ENCODE results near the gene IMMP2L. TPM values are rescaled to one million over a fixed set of nuclear protein-coding genes. Genes with fewer than 3 reads are reported as not detected.

IMMP2L gene
- total RNA-seq, 2 donors from 2014 or later: 13.1 to 22.7 TPM

GRCh38 chr7:111080495-111081105, 481.7 kb downstream of the IMMP2L start:
- no peak overlapping the region for H3K27ac ChIP-seq
- H3K9me3 ChIP-seq: no peaks in the 10 kb centered on the region
- no peaks in the 10 kb centered on the region for H3K27me3 ChIP-seq (replicated peaks; ENCODE audit: insufficient read depth)
- no peak for DNase-seq (ENCODE audit: low spot score)
- peaks cover 0 to 15% of the 10 kb centered on the region in 2 donors for H3K4me1 ChIP-seq (ENCODE audit: control insufficient read depth in 1 of 2, low read depth in 2 of 2)
- H3K36me3 ChIP-seq: no peaks in the 10 kb centered on the region
- no peak overlapping the region for H3K4me3 ChIP-seq
- TF ChIP-seq, protein P1, sequence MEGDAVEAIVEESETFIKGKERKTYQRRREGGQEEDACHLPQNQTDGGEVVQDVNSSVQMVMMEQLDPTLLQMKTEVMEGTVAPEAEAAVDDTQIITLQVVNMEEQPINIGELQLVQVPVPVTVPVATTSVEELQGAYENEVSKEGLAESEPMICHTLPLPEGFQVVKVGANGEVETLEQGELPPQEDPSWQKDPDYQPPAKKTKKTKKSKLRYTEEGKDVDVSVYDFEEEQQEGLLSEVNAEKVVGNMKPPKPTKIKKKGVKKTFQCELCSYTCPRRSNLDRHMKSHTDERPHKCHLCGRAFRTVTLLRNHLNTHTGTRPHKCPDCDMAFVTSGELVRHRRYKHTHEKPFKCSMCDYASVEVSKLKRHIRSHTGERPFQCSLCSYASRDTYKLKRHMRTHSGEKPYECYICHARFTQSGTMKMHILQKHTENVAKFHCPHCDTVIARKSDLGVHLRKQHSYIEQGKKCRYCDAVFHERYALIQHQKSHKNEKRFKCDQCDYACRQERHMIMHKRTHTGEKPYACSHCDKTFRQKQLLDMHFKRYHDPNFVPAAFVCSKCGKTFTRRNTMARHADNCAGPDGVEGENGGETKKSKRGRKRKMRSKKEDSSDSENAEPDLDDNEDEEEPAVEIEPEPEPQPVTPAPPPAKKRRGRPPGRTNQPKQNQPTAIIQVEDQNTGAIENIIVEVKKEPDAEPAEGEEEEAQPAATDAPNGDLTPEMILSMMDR (IDR thresholded peaks at IDR 0.05): no peak
- no peak for ATAC-seq (ENCODE audit: insufficient number of reproducible peaks, low FRiP score, low read depth)

DNA sequence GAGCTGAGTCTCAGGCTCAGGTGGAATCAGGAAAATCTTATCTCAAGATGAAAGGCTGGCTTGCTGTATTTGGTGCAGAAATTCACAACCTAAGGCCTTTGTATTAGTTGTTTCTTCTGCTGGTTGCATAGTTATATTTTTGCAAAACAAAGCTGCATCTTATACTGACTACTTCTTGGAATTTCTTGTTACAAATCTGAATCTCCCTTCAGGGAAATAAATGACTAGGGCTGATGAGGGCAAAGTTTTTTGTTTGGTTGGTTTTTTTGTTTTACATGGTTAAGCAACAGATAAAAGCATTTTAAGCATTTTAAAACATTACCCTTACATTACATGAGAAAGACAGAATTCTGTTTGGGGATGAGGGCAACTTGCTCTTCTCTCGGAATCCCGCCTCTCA, 485.3 kb downstream of the IMMP2L start:
- H3K4me1 ChIP-seq (ENCODE audit: control insufficient read depth in 1 of 2, low read depth in 2 of 2): peaks cover 5 to 13% of the 10 kb centered on the region in 2 donors
- no peaks in the 10 kb centered on the region for H3K36me3 ChIP-seq
- H3K27me3 ChIP-seq (replicated peaks; ENCODE audit: insufficient read depth): no peaks in the 10 kb centered on the region
- no peaks in the 10 kb centered on the region for H3K9me3 ChIP-seq
- H3K4me3 ChIP-seq: no peak overlapping the region
- no peak overlapping the region for H3K27ac ChIP-seq
- TF ChIP-seq, protein P1 (IDR thresholded peaks at IDR 0.05): no peak
- ATAC-seq (ENCODE audit: insufficient number of reproducible peaks, low FRiP score, low read depth) (no peak), DNase-seq (ENCODE audit: low spot score) (no peak)

- Histone ChIP-seq H3K4me1 (ENCODE audit: control insufficient read depth in 1 of 2, low read depth in 2 of 2) (peaks cover 5% of the 10 kb centered on the region in 2 donors), H3K27ac (no peak overlapping the region), H3K4me3 (no peak overlapping the region), H3K27me3 (replicated peaks; ENCODE audit: insufficient read depth) (no peaks in the 10 kb centered on the region), H3K9me3 (no peaks in the 10 kb centered on the region), H3K36me3 (no peaks in the 10 kb centered on the region)
- DNase-seq (ENCODE audit: low spot score) (no peak), ATAC-seq (ENCODE audit: insufficient number of reproducible peaks, low FRiP score, low read depth) (no peak)
- TF ChIP-seq, protein P1 (IDR thresholded peaks at IDR 0.05): no peak
Observed at GRCh38 chr7:111076205-111076604, 486.1 kb downstream of the IMMP2L start.

DNA sequence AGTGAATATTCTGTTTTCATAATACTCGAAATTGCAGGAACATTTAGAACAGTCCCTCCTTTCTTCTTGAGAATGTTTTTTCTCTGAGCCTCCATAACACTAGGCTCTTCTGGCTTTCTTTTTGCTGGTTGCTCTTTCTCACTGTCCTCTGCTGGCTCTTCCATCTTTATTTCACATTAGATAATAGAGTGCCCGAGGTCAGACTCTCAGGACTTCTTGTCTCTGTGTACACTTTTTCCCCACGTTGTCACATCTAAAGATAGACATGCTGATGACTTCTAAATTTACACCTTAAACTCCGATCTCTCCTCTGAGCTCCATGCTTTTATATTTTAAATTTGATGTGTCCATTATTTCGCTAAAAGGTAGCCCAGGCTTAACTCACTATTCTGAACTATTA, 486.8 kb downstream of the IMMP2L start:
- TF ChIP-seq, protein P1 (IDR thresholded peaks at IDR 0.05): no peak
- no peaks in the 10 kb centered on the region for H3K27me3 ChIP-seq (replicated peaks; ENCODE audit: insufficient read depth)
- ATAC-seq (ENCODE audit: insufficient number of reproducible peaks, low FRiP score, low read depth) (no peak), DNase-seq (ENCODE audit: low spot score) (no peak)
- peaks cover 5% of the 10 kb centered on the region in 2 donors for H3K4me1 ChIP-seq (ENCODE audit: control insufficient read depth in 1 of 2, low read depth in 2 of 2)
- no peak overlapping the region for H3K27ac ChIP-seq
- no peaks in the 10 kb centered on the region for H3K9me3 ChIP-seq
- H3K4me3 ChIP-seq: no peak overlapping the region
- no peaks in the 10 kb centered on the region for H3K36me3 ChIP-seq

DNA sequence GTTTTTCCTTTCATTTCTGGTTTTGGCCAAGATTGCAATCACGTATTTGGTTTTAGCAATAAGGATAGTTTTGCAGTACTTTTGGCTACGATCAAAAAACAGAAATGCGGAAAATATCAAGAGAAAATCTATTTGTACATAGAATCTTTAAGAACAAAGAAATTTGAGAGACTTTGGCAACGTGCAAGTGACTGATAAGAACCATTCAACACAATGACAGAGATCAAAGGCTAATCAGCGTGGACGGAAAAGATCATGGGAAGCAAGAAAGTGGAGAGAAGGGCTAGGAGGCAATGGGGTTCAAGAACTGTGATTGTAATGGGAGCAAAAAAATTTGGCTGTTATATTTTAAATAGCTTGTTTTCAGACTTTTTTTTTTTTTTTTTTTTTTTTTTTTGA, 487.5 kb downstream of the IMMP2L start:
- DNase-seq (ENCODE audit: low spot score) (no peak), ATAC-seq (ENCODE audit: insufficient number of reproducible peaks, low FRiP score, low read depth) (no peak)
- H3K27ac ChIP-seq: no peak overlapping the region
- H3K4me3 ChIP-seq: no peak overlapping the region
- no peaks in the 10 kb centered on the region for H3K27me3 ChIP-seq (replicated peaks; ENCODE audit: insufficient read depth)
- H3K36me3 ChIP-seq: no peaks in the 10 kb centered on the region
- H3K9me3 ChIP-seq: no peaks in the 10 kb centered on the region
- H3K4me1 ChIP-seq (ENCODE audit: control insufficient read depth in 1 of 2, low read depth in 2 of 2): peaks cover 5 to 9% of the 10 kb centered on the region in 2 donors
- TF ChIP-seq, protein P1 (IDR thresholded peaks at IDR 0.05): no peak

All from thoracic aorta (tissue), 2 donors.